HG03460 (cell line): ENCODE measurements around the gene ZNF569.
A peak's percentile ranks its signal among the peaks of the same experiment; 100 is the strongest.
"Not testable (repeated sequence)": the region's sequence is repeated elsewhere in the genome, so short reads cannot be mapped to it uniquely, and the experiment has no call there.

Experiments used
- ATAC-seq: cut with Tn5 transposase; IDR thresholded peaks from one replicate; pipeline ENCODE4 v1.9.1; 2021; ENCODE audit not compliant: unreplicated experiment

The ZNF569 gene

DNA sequence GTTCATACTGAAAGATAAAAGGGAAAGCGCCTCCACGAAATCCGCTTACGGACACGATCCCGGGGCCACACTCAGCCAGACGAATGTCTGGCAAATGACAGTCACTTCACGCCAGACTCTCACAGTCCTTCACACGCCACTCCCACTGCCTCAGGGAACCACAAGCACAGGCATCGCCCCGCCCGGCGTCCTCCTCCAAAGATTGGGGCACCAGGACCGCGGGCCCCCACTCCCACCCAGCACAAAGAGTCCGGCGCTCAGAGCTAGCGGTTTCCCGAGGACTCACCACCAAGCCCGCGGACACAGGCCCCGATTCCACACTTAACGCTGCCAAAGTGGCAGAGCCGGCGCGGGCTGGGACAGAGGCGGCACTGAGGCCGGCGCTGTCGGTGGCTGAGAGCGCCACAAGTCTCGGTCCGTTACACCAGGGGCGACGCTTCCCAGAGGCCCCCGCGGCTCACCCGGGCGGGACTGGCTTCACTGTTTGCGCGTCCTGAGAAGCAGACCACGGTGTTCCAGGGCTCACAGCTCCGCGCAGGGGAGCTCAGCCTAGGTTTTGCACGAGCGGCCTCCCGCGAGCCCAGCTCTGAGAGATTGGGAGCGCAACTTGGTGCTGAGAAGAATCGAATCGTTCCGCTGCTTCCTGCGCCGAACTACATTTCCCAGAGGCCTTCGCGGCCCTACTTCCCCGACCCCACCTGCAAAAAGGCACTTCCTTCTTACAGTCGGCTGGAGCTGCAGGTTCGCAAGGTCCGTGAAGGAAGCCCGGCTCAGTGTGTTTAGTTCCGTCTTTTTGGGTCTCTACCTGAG is at the start of gene ZNF569:
ZNF569 (minus strand) TSS at position 647 of the 810 bp plus-strand sequence. CDS start 22,523 bp downstream, outside the sequence.
- ATAC-seq, result peak; percentile 63

DNA sequence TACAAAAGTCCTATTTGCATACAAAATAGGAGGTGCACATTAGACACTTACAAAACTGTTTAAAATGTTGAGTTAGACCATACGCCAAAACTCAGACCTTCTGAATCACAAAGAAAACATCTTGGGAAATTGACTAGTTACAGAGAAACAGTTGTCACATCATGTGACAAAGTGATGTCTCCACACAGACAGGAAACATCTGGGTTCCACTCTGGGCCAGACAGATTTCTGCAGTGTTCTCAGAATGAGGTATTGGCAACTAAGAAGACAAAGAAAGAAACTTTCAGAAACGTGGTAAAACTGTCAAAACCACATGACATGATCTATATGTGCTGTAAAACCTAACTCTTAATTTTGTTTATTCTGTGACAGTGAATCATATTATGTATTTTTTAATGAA is 46.2 kb upstream of the ZNF569 start:
- ATAC-seq, result no peak

DNA sequence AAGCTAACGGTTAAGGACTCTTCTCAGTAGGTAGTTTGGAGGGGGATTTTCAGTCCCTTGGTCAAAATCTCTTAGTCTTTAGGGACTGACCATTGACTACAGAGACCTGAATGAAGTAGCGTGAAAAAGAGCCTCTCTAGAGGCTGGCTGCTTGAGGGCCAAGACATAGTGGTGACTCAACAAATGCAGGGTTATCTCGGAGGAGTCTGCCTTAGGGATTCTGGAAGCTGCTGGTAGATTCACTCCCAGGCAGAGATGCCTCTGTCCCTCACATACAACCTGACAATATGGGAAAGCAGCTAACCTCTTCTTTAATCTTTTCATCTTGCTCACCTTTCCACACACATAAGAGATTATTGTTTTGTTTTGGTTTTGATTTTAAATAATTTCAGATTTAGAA is 44.6 kb upstream of the ZNF569 start:
- ATAC-seq, result no peak

DNA sequence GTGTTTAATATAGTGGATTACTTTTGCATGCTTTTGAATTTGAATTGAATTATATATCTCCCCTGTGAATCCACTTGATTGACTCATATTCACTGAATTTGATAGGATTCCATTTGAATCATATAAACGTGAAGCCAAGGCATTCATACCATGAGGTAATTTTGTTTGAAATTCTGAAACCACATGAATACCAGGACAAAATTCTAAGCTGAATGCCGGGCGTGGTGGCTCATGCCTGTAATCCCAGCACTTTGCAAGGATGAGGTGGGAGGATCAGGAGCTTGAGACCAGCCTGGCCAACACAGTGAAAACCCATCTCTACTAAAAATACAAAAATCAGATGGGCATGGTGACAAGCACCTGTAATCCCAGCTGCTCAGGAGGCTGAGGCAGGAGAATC is 43.9 kb upstream of the ZNF569 start:
- no peak for ATAC-seq

DNA sequence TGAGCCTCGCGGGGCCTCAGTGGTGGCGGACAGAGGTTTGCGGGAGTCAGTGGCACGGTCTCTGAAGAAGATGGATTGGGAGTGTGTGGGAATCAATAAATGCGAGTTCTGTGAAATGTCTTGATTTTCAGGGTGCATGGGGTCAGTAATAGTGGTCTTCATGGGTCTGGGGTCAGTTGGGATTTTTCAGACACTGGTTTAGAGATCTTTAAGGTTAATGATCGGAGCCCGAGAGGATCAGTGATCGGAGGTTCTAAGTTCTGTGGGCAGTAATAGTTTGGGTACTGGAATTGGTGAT is 39.9 kb upstream of the ZNF569 start:
- ATAC-seq, result no peak

DNA sequence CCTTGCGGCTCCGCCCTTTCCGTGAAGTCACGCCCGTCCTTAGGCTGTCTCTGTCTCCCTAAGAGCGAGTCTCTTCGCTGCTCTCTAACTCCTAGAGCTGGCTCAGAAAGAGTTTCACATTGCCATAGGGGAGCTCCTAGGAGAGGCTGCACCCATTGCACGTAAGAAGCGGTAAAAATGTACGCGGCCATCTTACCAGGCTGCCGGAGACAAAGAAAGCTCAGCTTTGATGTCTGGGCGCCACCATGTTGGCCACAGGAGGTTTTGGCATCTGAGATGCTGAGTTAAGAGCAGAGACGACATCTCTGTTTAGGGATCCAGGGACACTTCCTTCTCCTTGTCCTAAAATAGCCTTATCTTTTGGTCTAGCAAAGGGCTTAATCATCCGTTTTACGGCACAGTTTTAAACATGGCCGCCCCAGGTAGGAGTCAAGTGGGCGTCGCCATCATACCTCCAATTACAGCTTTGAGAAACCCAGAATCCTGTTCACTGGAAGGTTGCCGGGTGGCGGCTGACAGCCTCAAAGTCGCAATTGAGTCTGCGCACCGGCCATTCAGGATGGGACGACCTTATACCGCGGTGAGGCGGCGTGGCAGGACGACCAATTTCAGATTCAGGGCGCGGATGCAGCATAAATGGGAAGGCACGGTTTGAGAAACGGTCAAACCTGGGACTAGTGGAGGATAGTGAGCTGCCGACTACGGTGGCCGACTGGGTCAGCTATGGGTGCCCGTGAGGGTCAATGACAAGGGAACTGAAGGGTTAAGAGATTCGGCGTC is 39.3 kb upstream of the ZNF569 start, which contains the start of gene ZNF793:
ZNF793 (plus strand) TSS at position 553 of the 780 bp plus-strand sequence. CDS start 16,501 bp downstream, outside the sequence.
- no peak for ATAC-seq

DNA sequence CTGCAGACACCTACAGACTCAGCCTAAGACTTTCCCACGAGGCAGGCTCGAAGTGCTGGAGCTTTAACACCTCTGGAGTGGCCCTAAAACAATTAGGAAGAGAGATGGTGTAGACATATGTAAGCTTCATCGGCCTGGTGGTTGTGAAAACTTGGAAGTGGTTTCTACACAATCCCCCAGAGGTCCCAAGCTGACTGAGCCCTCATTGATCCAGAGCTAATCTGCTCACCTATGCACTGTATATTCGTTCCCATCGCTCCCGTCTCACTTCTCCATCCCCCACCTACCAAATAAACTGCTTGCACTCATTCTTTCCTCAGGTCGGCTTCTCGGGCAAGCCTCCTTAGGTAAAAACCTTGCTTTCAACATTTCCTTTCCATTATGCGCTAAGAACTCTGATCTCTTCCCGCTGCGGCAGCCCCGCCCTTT is 38.7 kb upstream of the ZNF569 start:
- no peak for ATAC-seq

DNA sequence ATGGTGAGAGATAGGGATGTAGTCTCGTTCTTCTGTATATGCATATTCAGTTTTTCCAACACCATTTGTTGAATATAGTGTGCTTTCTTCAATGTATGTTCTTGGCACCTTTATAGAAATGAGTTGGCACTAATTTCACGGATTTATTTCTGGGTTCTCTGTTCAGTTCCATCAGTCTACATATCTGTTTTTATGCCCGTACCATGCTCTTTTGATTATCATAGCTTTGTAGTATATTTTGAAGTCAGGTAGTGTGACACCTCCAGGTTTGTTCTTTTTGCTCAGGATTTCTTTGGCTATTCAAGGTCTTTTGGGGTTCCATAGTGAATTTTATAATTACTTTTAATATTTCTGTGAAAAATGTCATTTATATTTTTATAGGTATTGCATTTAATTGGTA is 25.0 kb upstream of the ZNF569 start:
- no peak for ATAC-seq

DNA sequence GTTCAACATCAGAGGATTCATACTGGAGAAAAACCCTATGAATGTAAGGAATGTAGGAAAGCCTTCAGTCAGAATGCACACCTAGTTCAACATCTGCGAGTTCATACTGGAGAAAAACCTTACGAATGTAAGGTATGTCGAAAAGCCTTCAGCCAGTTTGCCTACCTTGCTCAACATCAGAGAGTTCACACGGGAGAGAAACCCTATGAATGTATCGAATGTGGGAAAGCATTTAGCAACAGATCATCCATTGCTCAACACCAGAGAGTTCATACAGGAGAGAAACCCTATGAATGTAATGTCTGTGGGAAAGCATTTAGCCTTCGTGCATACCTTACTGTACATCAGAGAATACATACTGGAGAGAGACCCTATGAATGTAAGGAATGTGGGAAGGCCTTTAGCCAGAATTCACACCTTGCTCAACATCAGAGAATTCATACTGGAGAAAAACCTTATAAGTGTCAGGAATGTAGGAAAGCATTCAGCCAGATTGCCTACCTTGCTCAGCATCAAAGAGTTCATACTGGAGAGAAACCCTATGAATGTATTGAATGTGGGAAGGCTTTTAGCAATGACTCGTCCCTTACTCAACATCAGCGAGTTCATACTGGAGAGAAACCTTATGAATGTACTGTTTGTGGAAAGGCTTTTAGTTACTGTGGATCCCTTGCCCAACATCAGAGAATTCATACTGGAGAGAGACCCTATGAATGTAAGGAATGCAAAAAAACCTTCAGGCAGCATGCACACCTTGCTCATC is 17.3 kb upstream of the ZNF569 start:
- no peak for ATAC-seq

DNA sequence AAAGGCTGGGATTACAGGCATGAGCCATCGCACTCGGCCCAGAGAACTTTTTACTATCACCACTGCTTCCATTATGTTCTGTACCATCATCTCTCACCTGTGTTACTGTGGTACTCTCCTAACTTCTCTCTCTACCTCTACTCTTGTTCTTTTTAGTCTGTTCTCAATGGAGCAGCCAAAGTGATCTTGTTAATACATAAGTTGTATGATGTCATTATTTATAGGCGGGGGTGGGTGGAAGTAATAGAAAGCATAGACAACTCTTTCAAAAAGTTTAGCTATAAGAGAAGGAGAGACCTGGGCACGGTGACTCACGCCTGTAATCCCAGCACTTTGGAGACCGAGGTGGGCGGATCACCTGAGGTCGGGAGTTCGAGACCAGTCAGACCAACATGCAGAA is 4.9 kb upstream of the ZNF569 start:
- no peak for ATAC-seq

DNA sequence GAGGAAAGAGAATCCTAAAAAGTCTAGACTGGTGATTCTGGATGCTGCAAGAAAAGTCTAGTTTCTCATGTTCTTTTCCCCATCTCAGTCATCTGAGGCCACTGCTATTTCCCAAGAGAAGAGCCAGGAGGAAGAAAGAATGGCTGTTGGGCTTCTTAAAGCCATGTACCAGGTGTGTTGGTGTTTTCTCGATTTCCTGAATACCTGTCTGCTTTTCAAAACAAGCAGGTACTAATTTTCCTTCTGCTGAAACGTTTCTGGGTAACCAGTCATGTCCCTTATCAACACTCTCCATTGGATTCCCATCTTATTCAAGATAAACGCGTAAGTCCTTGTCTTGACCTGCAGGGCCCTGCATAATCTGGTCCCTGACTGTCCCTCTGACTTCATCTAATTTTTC is 3.0 kb upstream of the ZNF569 start:
- no peak for ATAC-seq

DNA sequence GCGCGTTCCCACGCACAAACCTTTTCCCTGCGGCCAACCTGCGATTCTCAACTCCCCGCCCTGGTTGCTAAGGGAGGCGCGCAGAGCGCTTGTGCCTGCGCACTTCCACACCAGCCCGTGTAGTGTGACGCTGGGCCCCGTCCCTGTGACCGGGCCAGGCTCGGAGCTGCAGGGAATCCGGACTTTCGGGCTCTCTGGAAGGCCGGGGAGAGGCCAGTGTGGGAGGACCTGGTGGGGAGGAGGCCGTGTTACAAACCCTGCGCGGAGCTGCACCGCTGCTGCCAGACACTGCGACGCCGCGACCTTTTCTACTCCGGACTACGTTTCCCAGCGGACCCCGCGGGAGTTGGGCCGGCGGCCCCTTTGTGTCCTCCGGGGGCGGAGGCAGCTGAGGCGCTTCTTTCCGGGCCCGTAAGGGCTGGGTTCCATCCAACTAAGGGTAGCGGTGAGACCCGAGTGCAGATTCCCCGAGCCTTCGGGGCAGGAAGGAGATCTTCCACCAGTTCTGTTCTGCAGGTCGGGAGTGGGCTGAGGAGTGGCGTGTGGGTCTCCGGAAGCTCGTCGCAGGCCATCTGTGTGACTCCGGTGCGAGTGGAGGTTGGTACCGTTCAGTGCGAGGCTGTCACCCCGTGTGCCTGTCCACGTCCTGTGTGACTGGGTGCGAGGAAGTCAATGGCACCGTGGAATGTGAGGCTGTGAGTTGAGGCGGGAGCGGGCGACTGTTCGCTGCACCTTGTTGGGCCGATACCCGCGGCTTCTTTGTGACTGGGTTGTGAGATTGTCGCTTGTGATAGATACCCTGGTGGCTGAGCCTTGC is 1.9 kb upstream of the ZNF569 start, which contains the start of gene ZNF570:
ZNF570 (plus strand) TSS at position 396 of the 817 bp plus-strand sequence. CDS start 999 bp downstream, outside the sequence.
- peak; percentile 59 for ATAC-seq

DNA sequence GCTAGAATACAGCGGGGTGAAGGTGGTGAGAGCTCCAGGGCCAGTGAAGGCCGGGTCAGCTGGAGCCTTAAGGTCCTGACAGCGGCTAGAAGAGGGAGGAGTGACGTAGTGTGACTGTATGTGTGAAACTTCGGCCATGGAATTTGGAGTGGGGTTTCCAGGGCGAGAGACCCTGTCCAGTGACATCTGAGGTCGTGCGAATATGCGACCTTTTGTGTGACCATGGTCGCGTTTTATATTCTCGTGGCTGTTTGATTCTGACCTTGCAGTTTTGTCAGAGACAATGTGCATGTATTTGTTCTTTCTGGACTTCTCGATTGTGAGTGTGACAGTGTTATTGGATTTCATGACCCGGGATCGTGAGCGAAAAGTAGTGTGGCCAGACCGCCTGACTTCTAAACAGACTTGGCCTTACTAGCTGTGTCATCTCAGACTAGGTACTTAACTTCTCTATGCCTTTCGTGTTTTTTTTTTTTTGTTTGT is 405 bp upstream of the ZNF569 start:
- no peak for ATAC-seq

DNA sequence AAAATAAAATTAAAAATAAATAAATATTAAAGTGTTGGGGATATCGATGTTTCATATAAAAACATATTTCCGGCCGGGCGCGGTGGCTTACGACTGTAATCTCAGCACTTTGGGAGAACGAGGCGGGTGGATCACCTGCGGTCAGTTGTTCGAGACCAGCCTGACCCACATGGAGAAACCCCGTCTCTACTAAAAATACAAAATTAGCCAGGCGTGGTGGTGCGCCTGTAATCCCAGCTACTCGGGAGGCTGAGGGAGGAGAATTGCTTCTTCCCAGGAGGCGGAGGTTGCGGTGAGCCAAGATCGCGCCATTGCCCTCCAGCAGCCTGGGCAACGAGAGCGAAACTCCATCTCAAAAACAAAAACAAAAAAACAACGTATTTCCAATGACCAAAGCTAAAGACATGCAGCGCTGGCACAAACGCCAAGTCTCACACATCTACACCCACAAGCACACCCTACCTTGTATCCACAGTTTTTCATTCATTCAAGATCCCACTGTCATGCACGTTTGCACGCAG is 907 bp downstream of the ZNF569 start:
- ATAC-seq, result no peak

DNA sequence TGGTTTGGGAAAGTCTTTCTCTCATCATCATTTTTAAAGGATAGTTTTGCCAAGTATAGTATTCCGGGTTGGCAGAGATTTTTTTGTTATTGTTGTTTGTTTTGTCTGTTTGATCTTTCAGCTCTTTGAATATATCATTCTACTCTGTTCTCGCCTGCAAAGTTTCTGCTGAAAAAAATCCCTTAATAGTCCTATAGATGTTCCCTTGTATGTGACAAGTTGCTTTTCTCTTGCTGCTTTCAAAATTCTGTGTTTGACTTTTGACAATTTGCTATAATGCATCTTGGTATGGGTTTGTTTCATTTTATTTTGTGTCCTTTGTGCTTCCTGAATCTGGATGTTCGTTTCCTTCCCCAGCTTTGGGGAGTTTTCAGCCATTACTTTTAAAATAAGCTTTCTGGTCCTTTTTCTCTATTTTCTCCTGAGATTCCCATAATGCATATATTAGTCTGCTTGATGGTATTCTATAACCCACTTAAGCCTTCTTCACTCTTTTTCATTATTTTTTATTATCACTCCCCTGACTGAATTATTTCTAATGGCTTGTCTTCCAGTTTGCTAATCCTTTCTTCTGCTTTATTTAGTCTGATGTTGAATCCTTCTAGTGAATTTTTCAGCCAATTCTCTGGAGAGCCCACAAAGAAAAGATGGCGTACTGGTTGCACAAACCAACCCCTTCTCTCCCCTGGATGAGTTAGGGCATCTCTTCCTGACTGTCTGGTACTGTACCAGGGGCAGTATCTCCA is 14.6 kb downstream of the ZNF569 start:
- no peak for ATAC-seq

DNA sequence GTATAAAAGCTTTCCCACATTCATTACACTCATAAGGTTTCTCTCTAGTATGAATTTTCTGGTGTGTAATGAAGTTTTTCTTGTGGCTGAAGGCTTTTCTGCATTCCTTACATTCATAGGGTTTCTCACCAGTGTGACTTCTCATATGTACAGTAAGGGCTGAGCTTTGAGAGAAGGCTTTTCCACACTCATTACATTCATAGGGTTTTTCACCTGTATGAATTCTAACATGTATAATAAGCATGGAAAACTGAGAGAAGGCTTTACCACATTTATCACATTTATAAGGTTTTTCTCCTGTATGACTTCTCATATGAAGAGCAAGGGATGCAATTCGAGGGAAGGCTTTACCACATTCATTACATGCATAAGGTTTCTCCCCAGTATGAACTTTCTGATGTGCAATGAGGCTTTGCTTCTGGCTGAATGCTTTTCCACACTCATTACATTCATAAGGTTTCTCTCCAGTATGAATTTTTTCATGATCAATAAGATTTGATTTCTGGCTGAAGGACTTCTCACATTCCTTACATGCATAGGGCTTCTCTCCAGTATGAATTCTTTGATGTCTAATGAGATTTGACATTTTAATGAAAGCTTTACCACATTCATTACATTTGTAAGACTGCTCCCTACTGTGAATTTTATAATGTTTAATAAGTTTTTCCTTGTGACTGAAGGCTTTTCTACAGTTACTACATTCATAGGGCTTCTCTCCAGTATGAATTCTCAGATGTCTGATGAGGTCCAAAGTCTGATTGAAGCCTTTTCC is 53.7 kb downstream of the ZNF569 start:
- no peak for ATAC-seq

DNA sequence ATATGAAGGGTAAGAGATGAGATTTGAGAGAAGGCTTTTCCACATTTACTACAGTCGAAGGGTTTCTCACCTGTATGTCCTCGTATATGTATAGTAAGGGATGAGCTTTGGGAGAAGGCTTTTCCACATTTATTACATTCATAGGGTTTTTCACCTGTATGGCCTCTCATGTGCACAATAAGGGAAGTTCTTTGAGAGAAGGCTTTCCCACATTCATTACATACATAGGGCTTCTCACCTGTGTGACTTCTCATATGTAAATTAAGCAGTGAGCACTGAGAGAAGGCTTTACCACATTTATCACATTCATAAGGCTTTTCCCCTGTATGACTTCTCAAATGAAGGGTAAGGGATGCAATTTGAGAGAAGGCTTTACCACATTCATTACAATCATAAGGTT is 54.5 kb downstream of the ZNF569 start:
- ATAC-seq, result no peak

DNA sequence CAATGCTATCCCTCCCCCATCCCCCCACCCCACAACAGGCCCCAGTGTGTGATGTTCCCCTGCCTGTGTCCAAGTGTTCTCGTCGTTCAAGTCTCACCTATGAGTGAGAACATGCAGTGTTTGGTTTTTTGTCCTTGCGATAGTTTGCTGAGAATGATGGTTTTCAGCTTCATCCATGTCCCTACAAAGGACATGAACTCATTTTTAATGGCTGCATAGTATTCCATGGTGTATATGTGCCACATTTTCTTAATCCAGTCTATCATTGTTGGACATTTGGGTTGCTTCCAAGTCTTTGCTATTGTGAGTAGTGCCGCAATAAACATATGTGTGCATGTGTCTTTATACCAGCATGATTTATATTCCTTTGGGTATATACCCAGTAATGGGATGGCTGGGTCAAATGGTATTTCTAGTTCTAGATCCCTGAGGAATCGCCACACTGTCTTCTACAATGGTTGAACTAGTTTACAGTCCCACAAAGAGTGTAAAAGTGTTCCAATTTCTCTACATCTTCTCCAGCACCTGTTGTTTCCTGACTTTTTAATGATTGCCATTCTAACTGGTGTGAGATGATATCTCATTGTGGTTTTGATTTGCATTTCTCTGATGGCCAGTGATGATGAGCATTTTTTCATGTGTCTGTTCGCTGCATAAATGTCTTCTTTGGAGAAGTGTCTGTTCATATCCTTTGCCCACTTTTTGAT is 61.0 kb downstream of the ZNF569 start:
- not testable (repeated sequence) for ATAC-seq
